ENCODE results near the gene DNAJC5.

Gene DNAJC5

DNA sequence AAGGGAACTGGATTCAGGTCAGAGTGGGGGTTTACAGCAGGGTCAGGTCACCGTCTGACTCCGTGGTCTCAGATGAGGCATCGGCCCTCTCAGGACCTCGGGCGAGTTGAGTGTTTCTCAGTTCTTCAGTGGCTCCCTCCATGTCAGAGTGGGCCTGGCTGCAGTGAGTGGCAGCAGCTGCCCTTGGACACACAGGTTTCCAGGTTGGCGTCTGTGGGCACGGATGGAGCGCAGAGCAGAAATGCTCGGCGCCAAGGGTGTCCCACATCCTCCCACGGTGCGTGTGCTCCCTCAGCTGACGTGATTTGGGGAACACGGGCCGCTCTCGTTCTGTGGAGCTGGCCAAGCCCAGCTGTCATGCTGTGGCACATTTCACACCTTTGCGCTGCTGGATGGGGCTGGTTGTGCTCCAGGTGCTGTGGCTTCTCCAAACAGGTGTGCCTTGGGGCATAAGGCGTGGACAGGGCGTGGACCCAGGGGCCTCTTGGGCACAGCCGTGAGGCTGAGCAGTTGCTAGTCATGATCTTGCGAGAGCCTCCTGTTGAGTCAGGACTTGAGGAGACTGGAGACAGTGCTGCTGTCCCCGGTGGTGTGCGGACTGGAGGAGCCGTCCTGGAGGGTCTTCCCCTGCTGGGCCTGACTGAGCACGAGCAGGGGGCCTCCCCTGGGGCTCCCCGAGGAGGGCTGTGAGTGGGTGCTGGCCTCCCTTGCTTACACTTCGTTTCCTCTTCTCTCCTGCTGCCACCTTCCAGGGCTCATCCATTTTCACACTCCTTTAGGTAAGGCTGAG, 9.5 kb upstream of the DNAJC5 start:
- no peak for DNase-seq

DNA sequence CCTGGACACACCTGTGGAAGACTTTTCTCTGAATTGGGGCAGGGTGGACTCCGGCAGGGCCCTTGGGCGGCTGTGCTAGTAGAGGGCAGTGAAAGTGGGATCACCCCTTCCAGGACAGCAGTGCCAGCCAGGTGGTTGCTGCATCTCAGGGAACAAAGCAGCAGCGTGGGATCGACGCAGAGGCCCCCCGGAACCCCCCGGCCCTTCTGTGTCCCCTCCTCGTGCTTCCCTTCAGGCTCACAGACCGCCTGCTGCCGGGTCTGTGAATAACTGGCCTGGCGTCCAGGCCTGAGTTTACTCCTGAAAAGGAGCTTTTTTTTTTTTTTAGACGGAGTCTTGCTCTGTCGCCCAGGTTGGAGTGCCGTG, 8.9 kb upstream of the DNAJC5 start:
- no peak for DNase-seq

DNA sequence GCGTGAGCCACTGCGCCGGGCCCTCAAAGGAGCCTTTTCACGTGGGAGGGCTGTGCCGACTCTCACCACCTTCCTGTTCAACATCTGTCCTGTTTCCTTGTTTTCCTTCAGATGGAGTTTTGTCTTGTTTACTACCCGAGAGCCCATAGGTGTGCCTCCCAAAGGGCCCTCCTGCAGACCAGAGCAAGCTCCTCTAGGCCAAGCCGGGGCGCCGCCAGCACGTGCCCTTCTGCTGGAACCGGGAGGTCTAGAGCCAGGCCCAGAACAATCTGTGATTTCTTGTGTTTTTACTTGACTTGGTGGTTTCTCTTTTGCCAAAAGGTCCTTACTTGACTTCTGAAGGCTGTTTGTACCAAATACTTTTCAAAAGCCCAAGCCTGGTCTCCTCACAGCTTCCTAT, 8.0 kb upstream of the DNAJC5 start:
- no peak for DNase-seq

DNA sequence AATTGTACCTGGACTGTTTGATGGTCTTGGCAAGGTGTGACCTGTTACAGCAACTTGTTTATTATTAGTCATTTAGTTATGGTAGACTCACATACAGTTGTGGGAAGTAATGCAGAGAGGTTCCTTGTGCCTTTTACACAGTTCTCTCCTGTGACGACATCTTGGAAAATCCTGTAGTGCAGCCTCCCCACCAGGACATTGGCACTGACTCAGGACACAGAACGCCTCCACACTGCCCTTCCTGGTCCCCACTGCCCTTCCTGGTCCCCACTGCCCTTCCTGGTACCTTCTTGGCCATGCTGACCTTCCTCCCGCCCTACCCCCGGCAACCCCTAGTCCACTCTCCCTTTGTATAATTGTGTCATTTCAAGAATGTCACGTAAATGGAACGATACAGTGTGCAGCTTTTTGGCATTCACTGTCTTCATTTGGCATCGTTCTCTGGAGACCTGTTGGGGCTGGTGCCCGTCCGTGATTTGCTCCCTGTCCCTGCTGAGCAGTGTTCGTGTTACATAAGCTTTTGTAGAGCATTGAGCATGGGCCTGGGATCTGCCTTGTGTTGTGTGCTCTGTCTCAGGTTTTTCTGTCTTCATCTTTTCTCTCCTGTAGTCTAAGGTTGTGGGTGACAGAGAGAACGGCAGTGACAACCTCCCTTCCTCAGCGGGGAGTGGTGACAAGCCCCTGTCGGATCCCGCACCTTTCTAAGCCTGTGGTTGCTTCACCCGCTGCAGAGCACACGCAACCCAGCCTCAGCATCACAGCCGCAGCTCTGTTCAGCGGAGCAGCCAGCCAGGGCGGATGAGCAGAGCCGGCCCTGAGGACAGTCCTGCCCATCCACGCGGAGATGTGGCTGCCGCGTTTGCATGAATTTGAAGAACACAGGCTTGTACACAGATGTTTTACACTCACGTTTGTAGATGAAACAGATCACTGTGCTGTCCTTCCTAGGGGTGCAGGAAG, 5.4 kb upstream of the DNAJC5 start:
- DNase-seq = no peak

GRCh38 chr20:63890201-63890576, 4.7 kb upstream of the DNAJC5 start:
- DNase-seq = no peak

- DNase-seq = no peak
These were observed 4.3 kb upstream of the DNAJC5 start for GRCh38 chr20:63890616-63891015.

DNA sequence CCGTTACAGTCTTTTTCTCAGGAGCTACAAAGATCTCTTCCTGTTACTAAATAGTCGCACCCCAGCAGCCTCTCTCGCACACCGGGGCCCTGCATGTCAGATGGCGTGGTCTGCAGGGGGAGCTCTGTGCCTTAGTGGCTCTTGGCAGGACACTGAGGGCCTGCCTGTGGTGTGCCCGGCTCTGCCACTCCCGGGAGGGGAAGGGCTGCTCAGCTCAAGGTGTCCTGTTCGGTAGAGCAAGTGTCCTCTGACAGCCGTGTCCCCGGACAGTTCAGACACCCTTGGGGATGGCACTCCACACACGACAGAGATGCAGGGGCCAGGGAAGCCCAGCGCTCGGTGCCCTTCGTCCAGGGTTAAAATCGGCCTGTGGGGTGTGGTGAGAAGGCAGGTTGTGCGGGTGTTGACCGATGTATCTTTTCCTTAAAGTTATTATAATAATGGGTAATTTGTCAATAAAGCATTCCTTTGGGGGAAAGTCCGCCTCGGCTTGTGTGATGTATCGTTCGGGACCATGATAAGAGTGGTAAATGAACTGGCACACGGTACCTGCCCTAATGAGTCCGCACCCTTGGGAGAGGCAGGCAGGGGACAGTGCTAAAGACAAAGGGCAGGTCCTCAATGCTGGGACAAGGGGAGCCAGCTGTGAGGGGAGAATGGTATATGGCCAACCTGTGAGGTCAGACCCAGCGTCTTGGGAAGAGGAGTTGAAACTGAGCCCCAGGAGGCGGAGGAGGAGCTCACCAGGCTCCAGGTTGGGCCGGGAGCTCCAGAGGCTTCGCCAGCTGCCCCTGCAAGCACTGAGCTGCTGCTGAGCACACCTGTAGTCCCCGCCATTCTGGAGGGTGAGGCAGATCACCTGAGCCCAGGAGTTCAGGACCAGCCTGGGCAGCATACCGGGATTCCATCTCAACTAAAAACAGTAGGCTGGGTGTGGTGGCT, 3.6 kb upstream of the DNAJC5 start:
- no peak for DNase-seq

- DNase-seq = no peak
These were observed 2.5 kb upstream of the DNAJC5 start for GRCh38 chr20:63892402-63892801.

DNA sequence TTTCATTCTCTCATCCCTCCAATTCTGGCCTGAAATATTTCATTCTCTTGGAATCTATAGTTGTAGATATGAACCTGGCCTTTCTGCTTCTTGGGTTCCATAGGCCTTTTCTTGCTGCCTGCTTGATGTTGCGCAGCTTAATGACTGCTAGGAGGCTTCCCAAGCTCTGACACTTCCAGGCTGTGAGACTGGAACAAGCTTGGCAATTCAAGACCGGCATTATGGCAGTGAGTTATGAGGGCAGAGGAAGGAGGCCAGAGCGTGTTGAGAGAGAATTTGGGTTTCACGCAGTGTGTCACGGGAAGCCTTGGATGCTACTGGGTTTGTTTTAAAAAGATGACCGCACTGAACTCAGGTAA, 948 bp upstream of the DNAJC5 start:
- DNase-seq = no peak

- DNase-seq = no peak
These were observed 451 bp downstream of the DNAJC5 start for GRCh38 chr20:63895202-63895951.

DNA sequence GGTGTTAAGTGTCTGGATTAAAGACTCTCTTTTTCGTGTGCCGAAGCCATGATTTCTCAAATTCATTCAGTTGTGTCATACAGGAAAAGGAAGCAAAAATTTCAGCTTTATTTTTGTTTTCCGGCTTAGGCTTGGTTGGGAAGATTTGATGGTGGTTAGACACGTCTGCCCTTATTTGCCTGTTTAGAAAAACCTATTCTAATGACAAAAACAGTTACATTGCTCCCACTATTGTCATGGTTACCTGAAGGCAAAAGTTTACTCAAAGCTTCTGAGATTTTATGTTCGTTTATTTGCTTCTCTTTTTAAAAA, 982 bp downstream of the DNAJC5 start:
- no peak for DNase-seq

DNA sequence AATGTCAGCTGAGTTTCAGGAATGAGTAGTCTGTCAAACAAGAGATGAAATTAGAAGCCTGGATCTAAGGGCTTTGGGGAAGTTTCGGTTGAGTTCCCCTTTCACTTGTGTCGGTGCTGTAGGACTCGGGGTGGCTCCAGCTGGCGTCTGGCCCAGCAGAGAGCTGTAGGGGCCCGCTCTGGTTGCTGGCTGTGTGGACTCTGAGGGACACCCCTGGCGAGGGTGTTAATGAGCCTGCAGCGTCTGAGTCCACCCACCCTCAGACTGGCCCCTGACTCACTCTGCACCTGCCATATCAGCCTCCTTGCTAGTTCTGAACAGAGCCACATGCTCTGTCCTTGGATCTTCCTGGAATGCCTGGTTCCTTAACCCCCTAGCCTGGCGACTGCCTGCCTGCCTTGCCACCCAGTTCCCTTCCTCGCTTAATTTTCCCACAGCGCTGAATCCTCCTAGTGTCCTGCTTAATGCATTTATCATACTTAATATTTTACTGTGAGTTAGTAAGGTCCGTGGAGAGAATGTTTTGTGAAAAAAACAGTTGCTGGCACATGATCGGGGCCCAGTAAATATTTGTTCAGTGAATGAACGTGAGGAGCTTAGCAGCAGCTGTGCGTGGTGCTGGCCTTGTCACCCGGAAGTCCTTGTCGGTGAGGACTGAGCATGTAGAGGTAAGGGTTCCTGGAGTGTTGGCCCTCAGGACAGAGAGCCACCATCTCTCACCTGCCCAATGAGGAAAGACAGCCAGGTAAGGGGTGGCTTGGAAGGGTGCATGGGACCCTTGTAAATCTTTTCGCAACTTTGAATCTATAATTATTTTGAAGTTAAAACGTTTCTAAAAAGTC, 1.6 kb downstream of the DNAJC5 start:
- no peak for DNase-seq

DNA sequence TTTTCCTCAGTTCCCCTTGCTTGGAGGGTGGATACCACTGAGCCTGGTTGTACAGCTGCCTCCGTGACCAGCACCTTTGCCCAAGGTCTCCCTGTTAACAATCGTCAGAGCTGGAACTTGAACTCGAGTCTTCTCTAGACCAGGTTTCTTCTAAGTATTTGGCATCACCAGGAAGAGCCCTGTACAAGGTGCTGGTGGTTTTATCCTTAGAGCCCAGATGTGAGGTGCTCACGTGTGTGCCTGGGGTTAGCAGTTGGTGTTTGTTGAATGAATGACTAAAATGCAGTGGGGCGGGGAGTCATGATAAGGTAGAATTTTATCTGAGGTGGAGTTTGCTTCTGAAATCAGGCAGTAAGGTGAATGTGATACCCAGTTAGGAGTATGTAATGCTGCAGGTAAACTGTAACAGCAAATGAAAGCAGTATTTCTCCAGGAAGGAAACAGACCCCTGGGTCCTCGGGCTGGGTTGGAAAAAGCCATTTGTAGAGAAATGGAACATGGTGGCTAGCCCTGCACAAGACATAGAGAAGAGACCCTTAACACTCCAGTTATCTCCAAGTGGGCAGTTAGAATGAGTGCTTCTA, 3.1 kb downstream of the DNAJC5 start:
- no peak for DNase-seq

DNA sequence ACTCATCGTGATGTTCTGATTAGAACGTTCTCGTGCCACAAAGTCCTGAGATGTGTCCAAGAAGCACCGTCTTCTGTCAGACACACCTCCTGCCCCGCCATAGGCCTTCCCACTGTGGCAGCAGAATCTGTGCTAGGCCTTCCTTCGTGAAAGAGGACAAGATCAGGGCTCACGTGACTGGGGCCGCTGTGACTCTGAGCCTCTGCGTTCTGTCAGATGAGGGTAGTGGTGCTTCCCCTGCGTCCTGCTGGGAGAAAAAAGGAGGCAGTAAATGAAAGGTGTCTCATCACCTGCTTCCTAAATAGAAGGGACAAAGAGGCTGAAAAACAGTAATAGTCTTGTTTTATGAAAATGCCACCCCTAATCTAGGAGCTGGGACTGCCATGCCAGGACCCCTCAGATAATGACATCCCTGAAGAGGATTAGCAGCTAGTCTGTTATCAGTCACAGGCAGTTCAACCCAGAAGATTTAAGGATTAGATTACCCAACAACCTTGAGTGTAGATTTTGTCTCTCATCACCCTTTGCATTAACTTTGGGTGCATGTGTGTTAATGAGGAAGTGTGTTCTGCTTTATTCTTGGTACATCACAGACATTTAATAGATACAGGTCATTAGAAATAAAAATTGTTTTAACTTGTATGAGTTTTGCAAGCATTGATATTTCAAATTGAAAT, 4.1 kb downstream of the DNAJC5 start:
- DNase-seq = no peak

- no peak for DNase-seq
These were observed 5.5 kb downstream of the DNAJC5 start for GRCh38 chr20:63900413-63900812.

DNA sequence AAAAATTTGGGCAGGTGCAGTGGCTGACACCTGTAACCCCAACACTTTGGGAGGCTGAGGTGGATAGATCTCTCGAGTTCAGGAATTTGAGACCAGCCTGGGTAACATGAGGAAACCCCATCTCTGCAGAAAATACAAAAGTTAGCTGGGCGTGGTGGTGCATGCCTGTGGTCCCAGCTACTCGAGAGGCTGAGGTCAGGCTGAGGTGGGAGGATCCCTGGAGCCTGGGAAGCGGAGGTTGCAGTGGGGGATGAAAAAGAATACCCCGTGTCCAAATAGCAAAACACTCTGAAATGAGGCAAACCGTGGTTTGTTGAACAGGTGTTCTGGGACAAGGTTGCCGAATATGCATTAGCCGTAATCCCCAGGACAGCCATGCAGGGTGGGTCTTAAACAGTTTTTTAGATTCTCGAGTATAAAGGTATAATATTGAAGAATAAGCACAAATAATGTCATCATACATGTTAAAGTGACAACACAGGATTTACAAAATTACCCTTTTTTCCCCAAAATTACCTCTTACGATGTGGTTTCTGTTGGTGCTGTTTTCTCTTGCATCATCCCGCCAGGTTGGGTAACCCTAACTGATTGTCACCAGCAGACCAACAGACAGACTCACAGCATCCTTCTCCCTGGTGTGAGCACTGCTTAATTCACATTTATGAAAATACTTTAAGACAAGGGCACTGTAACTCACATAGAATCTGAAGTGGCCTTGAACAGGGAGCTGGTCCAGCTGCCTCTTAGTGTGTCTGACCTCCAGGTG, 9.1 kb downstream of the DNAJC5 start:
- DNase-seq = no peak

DNA sequence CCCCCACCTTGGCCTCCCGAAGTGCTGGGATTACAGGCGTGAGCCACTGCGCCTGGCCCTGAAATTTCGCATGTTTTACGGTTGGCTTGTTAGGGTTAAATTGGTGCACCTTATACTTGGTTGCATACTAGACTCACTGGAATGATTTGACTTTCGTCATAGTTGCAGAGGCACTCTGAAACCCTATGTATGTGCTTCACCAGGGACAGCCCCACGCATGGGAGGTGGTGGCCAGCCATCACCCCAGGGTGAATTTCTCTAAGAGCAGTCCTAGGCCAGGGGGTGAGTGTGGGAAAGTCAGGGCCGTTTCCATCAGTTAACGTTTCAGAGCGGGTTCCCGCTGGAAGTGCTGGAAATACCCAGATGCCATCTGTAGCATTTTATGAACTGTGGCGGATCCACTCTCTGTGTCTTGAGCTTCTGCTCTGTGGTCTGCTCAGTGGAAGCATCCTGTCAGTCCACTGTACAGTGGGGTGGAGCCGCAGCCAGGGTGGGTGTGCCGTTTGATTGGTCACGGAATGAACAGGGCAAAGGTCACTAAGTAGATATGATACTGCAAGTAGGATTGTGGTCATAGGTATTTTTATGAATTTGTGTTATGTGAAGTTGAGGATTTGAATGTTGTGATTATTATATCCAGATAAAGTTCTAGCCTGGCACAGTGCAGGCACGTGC, 13.2 kb downstream of the DNAJC5 start:
- no peak for DNase-seq

GRCh38 chr20:63911176-63911575, 16.2 kb downstream of the DNAJC5 start:
- no peak for DNase-seq

GRCh38 chr20:63913768-63914167, 18.8 kb downstream of the DNAJC5 start:
- no peak for DNase-seq
